ENCODE data around the gene TYRO3. TPM values are rescaled to one million over a fixed set of nuclear protein-coding genes. Genes with fewer than 3 reads are reported as not detected.

Gene TYRO3
- polyA plus RNA-seq, 3 donors: 0.09 to 0.12 TPM; not detected in 1

DNA sequence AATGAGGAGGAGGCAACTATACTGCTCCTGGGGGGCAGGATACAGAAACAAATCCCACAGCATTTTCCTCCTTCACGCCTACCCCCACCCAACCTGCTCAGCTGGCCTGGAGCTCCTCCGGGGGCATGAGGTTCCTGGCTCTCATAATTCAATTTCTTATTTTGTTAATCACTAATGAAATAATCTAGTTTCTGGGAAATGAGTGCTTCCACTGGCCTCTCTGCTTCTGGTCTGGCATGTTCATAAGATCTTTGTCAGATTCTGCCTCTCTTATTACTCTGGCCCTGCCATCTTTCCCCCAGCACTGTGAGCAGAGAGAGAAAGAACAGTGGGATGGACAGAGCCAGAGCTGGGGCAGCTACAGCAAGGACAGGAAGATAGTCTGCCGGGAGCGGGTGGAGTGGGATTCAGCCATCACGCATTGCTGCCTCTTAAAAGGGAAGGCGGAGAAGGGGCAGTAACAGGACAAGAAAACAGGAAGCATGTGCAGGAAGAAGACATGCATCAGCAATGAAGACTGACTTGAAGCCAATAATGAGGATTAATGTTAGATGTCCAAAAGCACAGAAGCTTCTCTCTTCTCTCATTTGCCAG, 28.6 kb upstream of the TYRO3 start:
- H3K4me3 Mint-ChIP-seq: peak overlapping the region in 1 of 2 donors; percentile 21
- Histone ChIP-seq H4K20me1 (ENCODE audit: insufficient read depth, low read length) (no peaks in the 10 kb centered on the region), H3K79me2 (ENCODE audit: insufficient read depth, low read length) (no peaks in the 10 kb centered on the region), H3K36me3 (replicated peaks in 1 of 2; ENCODE audit: control insufficient read depth in 1 of 2, insufficient read depth in 2 of 2, low read length in 2 of 2) (peaks cover 64 to 87% of the 10 kb centered on the region in 2 donors), H3K27me3 (ENCODE audit: control insufficient read depth in 2 of 2, insufficient read depth in 2 of 2, low read length in 2 of 2) (no peaks in the 10 kb centered on the region), H3K4me3 (replicated peaks in 1 of 3; ENCODE audit: low read depth in 2 of 3, low read length in 3 of 3) (no peak overlapping the region), H3K9ac (ENCODE audit: insufficient read depth, low read length, poor library complexity, severe bottlenecking) (no peak overlapping the region), H3K9me3 (replicated peaks in 1 of 2; ENCODE audit: control insufficient read depth in 1 of 2, insufficient read depth in 1 of 2, low read length in 2 of 2) (no peaks in the 10 kb centered on the region), H2AFZ (ENCODE audit: insufficient read depth, low read depth, low read length, poor library complexity, severe bottlenecking) (no peak overlapping the region), H3K4me2 (replicated peaks; ENCODE audit: extremely low read depth, low read length, poor library complexity, severe bottlenecking) (no peak overlapping the region), H3K27ac (ENCODE audit: low read depth in 1 of 2, low read length in 2 of 2) (no peak overlapping the region), H3K4me1 (ENCODE audit: control insufficient read depth in 1 of 2, insufficient read depth in 2 of 2, low read length in 2 of 2) (peaks cover 0 to 6% of the 10 kb centered on the region in 2 donors)
- peaks cover 65 to 91% of the 10 kb centered on the region in 2 donors for H3K36me3 Mint-ChIP-seq
- intact Hi-C loops (cut with micrococcal nuclease): no loop called here
- H3K27me3 Mint-ChIP-seq (ENCODE audit: low read depth in 3 of 3): peaks cover 0 to 4% (median 0%) of the 10 kb centered on the region in 3 donors
- no peaks in the 10 kb centered on the region for H3K9me3 Mint-ChIP-seq
- peaks cover 9% of the 10 kb centered on the region for H3K4me1 Mint-ChIP-seq
- H3K27ac Mint-ChIP-seq: peak overlapping the region in 4 of 7 donors; percentile 4 to 75 (median 44)
- TF ChIP-seq, protein P1, sequence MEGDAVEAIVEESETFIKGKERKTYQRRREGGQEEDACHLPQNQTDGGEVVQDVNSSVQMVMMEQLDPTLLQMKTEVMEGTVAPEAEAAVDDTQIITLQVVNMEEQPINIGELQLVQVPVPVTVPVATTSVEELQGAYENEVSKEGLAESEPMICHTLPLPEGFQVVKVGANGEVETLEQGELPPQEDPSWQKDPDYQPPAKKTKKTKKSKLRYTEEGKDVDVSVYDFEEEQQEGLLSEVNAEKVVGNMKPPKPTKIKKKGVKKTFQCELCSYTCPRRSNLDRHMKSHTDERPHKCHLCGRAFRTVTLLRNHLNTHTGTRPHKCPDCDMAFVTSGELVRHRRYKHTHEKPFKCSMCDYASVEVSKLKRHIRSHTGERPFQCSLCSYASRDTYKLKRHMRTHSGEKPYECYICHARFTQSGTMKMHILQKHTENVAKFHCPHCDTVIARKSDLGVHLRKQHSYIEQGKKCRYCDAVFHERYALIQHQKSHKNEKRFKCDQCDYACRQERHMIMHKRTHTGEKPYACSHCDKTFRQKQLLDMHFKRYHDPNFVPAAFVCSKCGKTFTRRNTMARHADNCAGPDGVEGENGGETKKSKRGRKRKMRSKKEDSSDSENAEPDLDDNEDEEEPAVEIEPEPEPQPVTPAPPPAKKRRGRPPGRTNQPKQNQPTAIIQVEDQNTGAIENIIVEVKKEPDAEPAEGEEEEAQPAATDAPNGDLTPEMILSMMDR (IDR thresholded peaks at IDR 0.05): no peak
- DNase-seq: no peak
- 23% methylated on average over 4 of the region's 6 CpGs for WGBS (ENCODE audit: insufficient coverage)

DNA sequence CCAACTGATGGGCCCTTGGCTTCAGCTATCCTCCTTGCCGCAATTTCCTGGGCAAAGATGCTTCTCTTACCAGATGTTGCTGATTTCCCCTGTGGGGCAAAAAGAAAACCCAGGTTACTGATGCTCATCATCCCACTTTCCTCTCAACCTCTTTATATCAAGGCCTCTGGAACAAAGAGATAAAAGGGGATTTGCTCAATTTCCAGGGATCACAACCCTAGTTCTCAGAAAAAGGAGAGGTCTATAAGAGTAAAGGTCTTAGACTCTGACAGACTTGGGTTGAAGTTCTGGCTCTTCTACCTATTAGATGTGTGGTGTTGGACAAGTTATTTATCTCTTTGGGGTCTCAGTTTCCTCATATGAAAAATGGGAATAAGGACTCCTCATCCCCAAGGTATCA, 23.5 kb upstream of the TYRO3 start:
- H2AFZ ChIP-seq (ENCODE audit: insufficient read depth, low read depth, low read length, poor library complexity, severe bottlenecking): no peak overlapping the region
- peaks cover 0 to 4% (median 0%) of the 10 kb centered on the region in 3 donors for H3K27me3 Mint-ChIP-seq (ENCODE audit: low read depth in 3 of 3)
- no peak overlapping the region for H3K27ac ChIP-seq (ENCODE audit: low read depth in 1 of 2, low read length in 2 of 2)
- H4K20me1 ChIP-seq (ENCODE audit: insufficient read depth, low read length): no peaks in the 10 kb centered on the region
- intact Hi-C loops (cut with micrococcal nuclease): no loop called here
- no peaks in the 10 kb centered on the region for H3K9me3 ChIP-seq (replicated peaks in 1 of 2; ENCODE audit: control insufficient read depth in 1 of 2, insufficient read depth in 1 of 2, low read length in 2 of 2)
- no peak for DNase-seq
- 92% methylated on average over 1 of the region's 1 CpG for WGBS (ENCODE audit: insufficient coverage)
- H3K27ac Mint-ChIP-seq: no peak overlapping the region
- no peaks in the 10 kb centered on the region for H3K79me2 ChIP-seq (ENCODE audit: insufficient read depth, low read length)
- H3K4me1 ChIP-seq (ENCODE audit: control insufficient read depth in 1 of 2, insufficient read depth in 2 of 2, low read length in 2 of 2): peaks cover 0 to 5% of the 10 kb centered on the region in 2 donors
- no peaks in the 10 kb centered on the region for H3K27me3 ChIP-seq (ENCODE audit: control insufficient read depth in 2 of 2, insufficient read depth in 2 of 2, low read length in 2 of 2)
- TF ChIP-seq, protein P1 (IDR thresholded peaks at IDR 0.05): no peak
- H3K4me1 Mint-ChIP-seq: peaks cover 10% of the 10 kb centered on the region
- no peak overlapping the region for H3K9ac ChIP-seq (ENCODE audit: insufficient read depth, low read length, poor library complexity, severe bottlenecking)
- H3K36me3 ChIP-seq (replicated peaks in 1 of 2; ENCODE audit: control insufficient read depth in 1 of 2, insufficient read depth in 2 of 2, low read length in 2 of 2): peaks cover 34 to 56% of the 10 kb centered on the region in 2 donors
- peaks cover 41 to 63% of the 10 kb centered on the region in 2 donors for H3K36me3 Mint-ChIP-seq
- no peak overlapping the region for H3K4me3 Mint-ChIP-seq
- H3K9me3 Mint-ChIP-seq: no peaks in the 10 kb centered on the region
- H3K4me2 ChIP-seq (replicated peaks; ENCODE audit: extremely low read depth, low read length, poor library complexity, severe bottlenecking): no peak overlapping the region
- no peak overlapping the region for H3K4me3 ChIP-seq (replicated peaks in 1 of 3; ENCODE audit: low read depth in 2 of 3, low read length in 3 of 3)

All from CD14-positive monocyte (primary cell).